OCI-LY3 (cell line): ENCODE results near the gene DPH3.

ENCODE experiments used
- H2AFZ ChIP-seq: fragments of 200-600, 300-600 bp; shearing (Covaris generic); 2 replicates; pipeline ENCODE4 v1.6.0; 2014; ENCODE audit warnings: antibody characterized with exemption, low read depth, low read length
- H3K27ac ChIP-seq: fragments of 200-600, 300-600 bp; sonication (generic); 2 replicates; pipeline ENCODE4 v1.5.1; 2014; ENCODE audit warnings: mild to moderate bottlenecking, low read length, moderate library complexity, mixed read lengths
- H3K27me3 ChIP-seq: fragments of 200-600, 300-600 bp; sonication (generic); 2 replicates; pipeline ENCODE4 v1.6.1; 2014; ENCODE audit warnings: low read depth, low read length, mixed read lengths
- H3K36me3 ChIP-seq: fragments of 200-600, 300-600 bp; sonication (generic); replicated peaks from 2 replicates; pipeline ENCODE3; 2014; ENCODE audit warnings: low read depth, low read length, mixed read lengths
- H3K4me1 ChIP-seq: fragments of 300-600, 200-600 bp; sonication (generic); 2 replicates; pipeline ENCODE4 v1.6.1; 2014; ENCODE audit warnings: low read length, mixed read lengths
- H3K4me2 ChIP-seq: fragments of 200-600, 300-600 bp; sonication (generic); 2 replicates; pipeline ENCODE4 v1.6.1; 2014; ENCODE audit warnings: low read length, mixed read lengths
- H3K4me3 ChIP-seq: fragments of 300-600, 200-600 bp; sonication (generic); 2 replicates; pipeline ENCODE4 v1.5.1; 2014; ENCODE audit warnings: antibody characterized with exemption, mild to moderate bottlenecking, low read length, moderate library complexity
- H3K79me2 ChIP-seq: fragments of 300-600, 200-600 bp; shearing (Covaris generic); 2 replicates; pipeline ENCODE4 v1.6.1; 2014; ENCODE audit warnings: mild to moderate bottlenecking, low read length, mixed read lengths
- H3K9ac ChIP-seq: fragments of 300-600, 200-600 bp; shearing (Covaris generic); 2 replicates; pipeline ENCODE4 v1.6.0; 2014; ENCODE audit warnings: mild to moderate bottlenecking, low read length, moderate library complexity
- H3K9me3 ChIP-seq: fragments of 200-600, 300-600 bp; shearing (Covaris generic); 2 replicates; pipeline ENCODE4 v1.6.1; 2014; ENCODE audit warnings: low read length, mixed read lengths; ENCODE audit not compliant: insufficient read depth
- H4K20me1 ChIP-seq: fragments of 200-600, 300-600 bp; sonication (generic); 2 replicates; pipeline ENCODE4 v1.6.1; 2016; ENCODE audit warnings: low read length, mixed read lengths; ENCODE audit not compliant: insufficient read depth
- EZH2phosphoT487 ChIP-seq: fragments of 200-600 bp; shearing (Covaris generic); IDR thresholded peaks from 2 replicates; pipeline ENCODE4 v1.6.1; 2018; ENCODE audit warnings: antibody characterized with exemption, mixed run types, low read depth
- TF ChIP-seq, protein P1 (sequence below): fragments of 200-600, 300-600 bp; sonication (generic); IDR thresholded peaks from 2 replicates; pipeline ENCODE4 v1.5.1; 2014; ENCODE audit warnings: antibody characterized with exemption, low read length, low read depth

The DPH3 gene

DNA sequence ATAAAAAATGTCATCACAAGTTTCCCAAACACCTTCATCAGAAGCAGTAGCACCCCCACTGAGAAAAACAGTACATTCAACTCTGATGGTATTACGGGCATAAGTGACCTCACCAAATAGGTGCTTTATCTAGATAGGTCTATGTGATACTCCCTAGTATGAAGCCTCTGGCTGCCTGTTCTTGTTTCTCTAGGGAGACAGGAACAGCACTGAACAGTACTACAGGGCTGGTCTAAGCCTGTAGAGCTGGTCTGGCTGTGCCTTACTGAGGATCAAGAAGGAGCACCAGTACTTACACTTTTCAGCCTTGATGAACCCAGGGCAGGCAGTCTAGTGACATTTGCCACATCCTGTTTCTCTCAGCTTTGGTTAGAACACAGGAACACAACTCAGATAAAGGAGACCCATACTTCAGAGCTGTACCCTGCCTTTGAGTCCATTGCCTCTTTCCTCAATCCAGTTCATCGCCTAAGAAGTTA, 36.2 kb upstream of the DPH3 start:
- Histone ChIP-seq H3K9ac (no peak overlapping the region), H3K27ac (no peak overlapping the region)
- TF ChIP-seq, protein P1, sequence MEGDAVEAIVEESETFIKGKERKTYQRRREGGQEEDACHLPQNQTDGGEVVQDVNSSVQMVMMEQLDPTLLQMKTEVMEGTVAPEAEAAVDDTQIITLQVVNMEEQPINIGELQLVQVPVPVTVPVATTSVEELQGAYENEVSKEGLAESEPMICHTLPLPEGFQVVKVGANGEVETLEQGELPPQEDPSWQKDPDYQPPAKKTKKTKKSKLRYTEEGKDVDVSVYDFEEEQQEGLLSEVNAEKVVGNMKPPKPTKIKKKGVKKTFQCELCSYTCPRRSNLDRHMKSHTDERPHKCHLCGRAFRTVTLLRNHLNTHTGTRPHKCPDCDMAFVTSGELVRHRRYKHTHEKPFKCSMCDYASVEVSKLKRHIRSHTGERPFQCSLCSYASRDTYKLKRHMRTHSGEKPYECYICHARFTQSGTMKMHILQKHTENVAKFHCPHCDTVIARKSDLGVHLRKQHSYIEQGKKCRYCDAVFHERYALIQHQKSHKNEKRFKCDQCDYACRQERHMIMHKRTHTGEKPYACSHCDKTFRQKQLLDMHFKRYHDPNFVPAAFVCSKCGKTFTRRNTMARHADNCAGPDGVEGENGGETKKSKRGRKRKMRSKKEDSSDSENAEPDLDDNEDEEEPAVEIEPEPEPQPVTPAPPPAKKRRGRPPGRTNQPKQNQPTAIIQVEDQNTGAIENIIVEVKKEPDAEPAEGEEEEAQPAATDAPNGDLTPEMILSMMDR = no peak
- TF ChIP-seq EZH2phosphoT487 = no peak

GRCh38 chr3:16300307-16300706, 35.6 kb upstream of the DPH3 start:
- no peaks in the 10 kb centered on the region for H4K20me1 ChIP-seq
- H3K36me3 ChIP-seq = peaks cover 44% of the 10 kb centered on the region
- H3K4me3 ChIP-seq = no peak overlapping the region
- no peaks in the 10 kb centered on the region for H3K79me2 ChIP-seq
- no peak overlapping the region for H3K9ac ChIP-seq
- TF ChIP-seq, protein P1 = no peak
- TF ChIP-seq EZH2phosphoT487 = no peak
- H3K9me3 ChIP-seq = no peaks in the 10 kb centered on the region
- H3K4me2 ChIP-seq = no peak overlapping the region
- no peaks in the 10 kb centered on the region for H3K27me3 ChIP-seq
- no peak overlapping the region for H3K27ac ChIP-seq
- no peak overlapping the region for H2AFZ ChIP-seq
- no peaks in the 10 kb centered on the region for H3K4me1 ChIP-seq

More for the DNA sequence above, 36.2 kb upstream of the DPH3 start:
- Histone ChIP-seq H3K4me3 (no peak overlapping the region), H3K4me1 (no peaks in the 10 kb centered on the region), H3K36me3 (peaks cover 39% of the 10 kb centered on the region), H3K9me3 (no peaks in the 10 kb centered on the region), H4K20me1 (no peaks in the 10 kb centered on the region), H3K4me2 (no peak overlapping the region), H2AFZ (no peak overlapping the region), H3K79me2 (no peaks in the 10 kb centered on the region), H3K27me3 (no peaks in the 10 kb centered on the region)

GRCh38 chr3:16299746-16300145, 35.0 kb upstream of the DPH3 start:
- Histone ChIP-seq H2AFZ (no peak overlapping the region), H4K20me1 (no peaks in the 10 kb centered on the region), H3K4me2 (no peak overlapping the region), H3K27ac (no peak overlapping the region), H3K4me3 (no peak overlapping the region), H3K79me2 (no peaks in the 10 kb centered on the region), H3K4me1 (no peaks in the 10 kb centered on the region), H3K9ac (no peak overlapping the region), H3K36me3 (peaks cover 48% of the 10 kb centered on the region), H3K9me3 (no peaks in the 10 kb centered on the region), H3K27me3 (no peaks in the 10 kb centered on the region)
- no peak for TF ChIP-seq EZH2phosphoT487
- TF ChIP-seq, protein P1 = no peak

DNA sequence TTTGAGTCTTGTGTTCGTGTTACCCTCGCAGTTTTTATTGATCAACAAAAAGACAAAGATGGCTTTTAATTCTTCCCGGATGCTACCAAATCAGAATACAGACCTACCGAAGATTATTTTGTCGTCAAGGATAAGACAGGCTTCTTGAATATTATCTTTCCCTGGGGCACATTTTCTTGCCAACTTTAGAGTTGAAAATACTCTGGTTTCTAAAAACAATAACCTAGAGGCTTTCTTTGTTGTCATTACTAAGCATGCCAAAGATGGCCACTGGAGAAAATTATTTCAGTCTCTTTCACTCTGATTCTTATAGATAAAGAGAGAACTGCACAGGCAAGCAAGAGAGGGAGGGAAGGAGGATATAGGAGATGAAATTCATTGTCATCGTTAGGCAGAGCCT, 34.1 kb upstream of the DPH3 start:
- Histone ChIP-seq H3K4me3 (no peak overlapping the region), H3K79me2 (no peaks in the 10 kb centered on the region), H3K27me3 (no peaks in the 10 kb centered on the region), H4K20me1 (no peaks in the 10 kb centered on the region), H3K36me3 (peaks cover 51% of the 10 kb centered on the region), H3K9ac (no peak overlapping the region), H3K4me1 (no peaks in the 10 kb centered on the region), H3K4me2 (no peak overlapping the region), H3K27ac (no peak overlapping the region), H2AFZ (no peak overlapping the region), H3K9me3 (no peaks in the 10 kb centered on the region)
- TF ChIP-seq EZH2phosphoT487 = no peak
